Fibroblast of skin of right biceps (primary cell): ENCODE measurements around the gene TTN.
"Not testable (repeated sequence)": the region's sequence is repeated elsewhere in the genome, so short reads cannot be mapped to it uniquely, and the experiment has no call there.

Experiments used
- DNase-seq: peaks from one replicate; pipeline ENCODE4 v3.0.0-alpha.2; 2013

Gene TTN

DNA sequence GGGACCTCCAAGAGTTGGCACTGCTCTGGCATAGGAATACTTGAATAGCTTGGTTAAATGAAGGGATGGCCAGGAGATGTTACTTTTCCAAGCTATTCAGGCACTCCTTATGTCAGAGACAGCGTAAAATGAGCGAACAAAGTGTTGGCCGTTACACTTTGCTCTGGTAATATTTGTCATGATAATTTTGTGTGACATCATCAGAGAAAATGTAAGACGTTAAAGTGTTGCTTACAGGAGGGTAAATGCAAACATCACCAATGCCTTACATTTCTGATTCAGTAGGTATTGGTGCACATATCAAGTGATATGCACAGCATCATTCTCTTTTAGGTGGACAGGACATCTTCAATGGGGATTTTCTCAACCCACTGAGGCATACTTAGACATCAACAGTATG lies 281.0 kb downstream of the TTN start:
- no peak for DNase-seq

- not testable (repeated sequence) for DNase-seq
Observed at GRCh38 chr2:178525460-178525859, 281.8 kb downstream of the TTN start.

DNA sequence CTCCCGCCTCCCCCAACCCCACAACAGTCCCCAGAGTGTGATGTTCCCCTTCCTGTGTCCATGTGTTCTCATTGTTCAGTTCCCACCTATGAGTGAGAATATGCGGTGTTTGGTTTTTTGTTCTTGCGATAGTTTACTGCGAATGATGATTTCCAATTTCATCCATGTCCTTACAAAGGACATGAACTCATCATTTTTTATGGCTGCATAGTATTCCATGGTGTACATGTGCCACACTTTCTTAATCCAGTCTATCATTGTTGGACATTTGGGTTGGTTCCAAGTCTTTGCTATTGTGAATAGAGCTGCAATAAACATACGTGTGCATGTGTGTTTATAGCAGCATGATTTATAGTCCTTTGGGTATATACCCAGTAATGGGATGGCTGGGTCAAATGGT lies 282.2 kb downstream of the TTN start:
- DNase-seq, result not testable (repeated sequence)

- DNase-seq, result peak; percentile 2
Observed at GRCh38 chr2:178523596-178524134, 283.6 kb downstream of the TTN start.

DNA sequence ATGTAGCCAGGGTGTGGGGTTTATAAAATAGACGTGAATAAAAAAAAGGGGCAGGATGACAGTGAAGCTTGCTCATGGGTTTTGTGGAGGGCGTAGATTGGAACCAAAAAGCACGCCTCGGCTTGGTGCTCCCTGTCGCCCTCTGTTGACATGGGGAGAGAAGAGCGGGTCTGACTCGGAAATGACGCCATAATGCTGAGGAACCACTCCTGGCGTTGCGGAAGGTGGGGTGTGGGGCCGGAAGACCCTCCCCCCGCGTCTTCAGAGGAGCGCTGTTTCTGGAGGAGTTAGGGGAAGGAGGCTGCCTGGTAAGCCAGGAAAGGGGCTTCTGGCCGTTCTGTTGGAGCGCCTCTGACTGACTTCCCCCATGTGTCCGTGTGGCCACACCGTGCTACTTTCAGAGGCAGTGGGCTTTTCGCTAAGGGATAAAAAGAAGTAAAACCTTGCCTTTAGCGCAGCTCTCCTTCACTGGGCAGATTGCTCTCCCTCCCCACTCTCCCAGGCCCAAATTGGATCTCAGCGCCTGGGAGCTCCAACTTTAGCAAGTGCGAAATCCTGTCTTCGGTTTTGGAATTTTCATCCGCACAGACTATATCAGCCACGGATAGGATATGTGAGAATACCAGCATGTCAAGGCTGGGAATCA lies 284.1 kb downstream of the TTN start:
- peak; percentile 85 for DNase-seq

DNA sequence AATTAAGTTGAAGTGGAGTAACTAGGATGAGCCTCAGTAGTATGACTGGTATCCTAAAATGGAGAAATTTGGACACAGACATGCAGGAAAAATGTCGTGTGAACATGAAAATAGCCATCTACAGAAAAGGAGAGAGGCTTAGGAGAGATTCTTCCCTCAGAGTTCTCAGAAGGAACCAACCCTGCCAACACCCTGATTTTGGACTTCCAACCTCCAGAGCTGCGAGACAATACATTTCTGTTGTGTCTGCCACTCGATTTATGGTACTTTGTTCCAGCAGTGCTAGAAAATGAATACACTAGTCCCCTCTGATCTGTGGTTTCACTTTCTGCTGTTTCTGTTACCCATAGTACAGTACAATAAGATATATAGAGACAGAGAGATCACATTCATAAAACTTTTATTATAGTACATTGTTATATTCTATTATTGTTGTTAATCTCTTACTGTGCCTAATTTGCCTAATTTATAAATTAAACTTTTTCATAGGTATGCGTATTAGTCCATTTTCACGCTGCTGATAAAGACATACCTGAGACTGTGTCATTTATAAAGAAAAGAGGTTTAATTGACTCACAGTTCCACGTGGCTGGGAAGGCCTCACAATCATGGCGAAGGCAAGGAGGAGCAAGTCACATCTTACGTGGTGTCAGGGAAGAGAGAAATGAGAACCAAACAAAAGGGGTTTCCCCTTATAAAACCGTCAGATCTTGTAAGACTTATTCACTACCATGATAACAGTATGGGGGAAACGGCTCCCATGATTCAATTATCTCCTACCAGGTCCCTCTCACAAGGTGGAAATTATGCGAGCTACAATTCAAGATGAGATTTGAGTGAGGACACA lies 285.7 kb downstream of the TTN start:
- DNase-seq, result no peak

- peak; percentile 23 for DNase-seq
Observed at GRCh38 chr2:178517496-178517895, 289.7 kb downstream of the TTN start.

DNA sequence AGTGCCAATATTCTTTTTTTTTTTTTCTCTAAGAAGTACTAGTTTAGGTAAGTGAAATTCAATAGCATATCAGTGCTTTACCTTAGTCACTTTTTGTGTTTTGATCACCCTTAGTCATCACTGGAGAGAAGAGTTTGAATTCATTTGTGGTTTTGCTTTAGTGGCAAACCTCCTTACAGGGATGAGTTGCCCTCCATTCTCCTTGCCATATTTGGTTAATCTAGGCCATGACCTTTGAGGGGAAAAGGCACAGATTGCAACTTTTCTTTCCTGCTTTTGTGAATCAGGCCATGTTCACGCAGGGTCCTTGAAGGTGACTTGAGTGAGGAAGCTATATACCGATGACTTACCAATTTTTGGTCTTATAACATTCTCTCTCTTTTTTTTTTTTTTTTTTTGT lies 292.6 kb downstream of the TTN start:
- DNase-seq, result peak; percentile 82

GRCh38 chr2:178513876-178514275 lies 293.3 kb downstream of the TTN start:
- peak; percentile 17 for DNase-seq

DNA sequence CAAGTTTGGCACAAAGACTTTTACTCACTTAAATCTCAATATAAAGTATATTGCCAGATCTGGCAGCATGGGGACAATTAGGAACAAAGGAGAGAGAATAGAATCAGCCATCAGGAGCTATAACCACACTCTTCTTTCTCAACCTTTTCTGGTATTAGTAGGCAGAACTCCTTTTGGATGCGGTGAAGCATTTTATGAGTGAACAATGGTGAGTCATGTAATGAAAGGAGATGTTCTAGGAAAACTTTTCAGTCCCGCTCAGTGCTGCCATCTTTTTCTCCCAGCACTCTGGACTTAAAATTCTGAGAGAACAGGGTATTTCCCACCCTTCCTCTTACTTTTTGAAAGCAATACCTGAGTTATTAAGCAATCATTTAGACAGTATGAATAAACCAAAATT lies 294.7 kb downstream of the TTN start:
- peak; percentile 36 for DNase-seq

DNA sequence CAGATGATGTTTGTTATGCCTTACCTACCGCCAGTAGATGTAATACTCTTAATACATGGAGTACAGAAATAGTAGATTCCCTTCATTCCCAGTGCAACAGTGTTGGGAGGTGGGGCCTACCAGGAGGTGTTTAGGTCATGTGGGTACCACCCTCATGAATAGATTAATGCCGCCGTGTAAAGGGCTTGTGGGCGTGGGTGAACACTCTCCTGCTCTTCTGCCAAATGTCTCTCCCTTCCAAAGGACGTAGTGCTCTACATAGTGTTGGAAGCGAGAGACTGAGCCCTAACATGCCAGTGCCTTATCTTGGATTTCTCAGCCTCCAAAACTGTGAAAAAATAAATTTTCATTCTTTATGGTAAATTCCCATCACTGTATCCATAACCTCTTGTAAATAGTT lies 296.8 kb downstream of the TTN start:
- DNase-seq, result no peak

- DNase-seq, result no peak
Observed at GRCh38 chr2:178508646-178509045, 298.6 kb downstream of the TTN start.

- no peak for DNase-seq
Observed at GRCh38 chr2:178506949-178507348, 300.3 kb downstream of the TTN start.

DNA sequence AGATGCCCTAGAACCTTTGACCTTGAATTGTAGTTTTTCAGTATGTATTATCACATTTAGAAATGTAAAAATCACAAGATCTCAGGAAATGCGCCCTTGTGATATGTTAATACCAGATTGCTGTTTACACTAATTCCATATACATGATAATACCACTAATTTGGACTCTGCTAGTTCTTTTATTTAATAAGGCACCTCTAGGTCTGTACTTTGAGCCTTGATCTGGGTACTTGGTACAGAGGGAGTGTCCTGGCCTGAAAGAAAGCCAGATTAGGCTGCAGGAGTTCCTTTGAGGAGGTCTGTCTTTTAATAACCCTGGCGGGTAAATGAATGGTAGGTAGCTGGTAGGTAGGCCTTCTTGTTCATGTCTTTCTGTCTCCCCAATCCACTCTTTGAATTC lies 300.7 kb downstream of the TTN start:
- DNase-seq, result no peak

DNA sequence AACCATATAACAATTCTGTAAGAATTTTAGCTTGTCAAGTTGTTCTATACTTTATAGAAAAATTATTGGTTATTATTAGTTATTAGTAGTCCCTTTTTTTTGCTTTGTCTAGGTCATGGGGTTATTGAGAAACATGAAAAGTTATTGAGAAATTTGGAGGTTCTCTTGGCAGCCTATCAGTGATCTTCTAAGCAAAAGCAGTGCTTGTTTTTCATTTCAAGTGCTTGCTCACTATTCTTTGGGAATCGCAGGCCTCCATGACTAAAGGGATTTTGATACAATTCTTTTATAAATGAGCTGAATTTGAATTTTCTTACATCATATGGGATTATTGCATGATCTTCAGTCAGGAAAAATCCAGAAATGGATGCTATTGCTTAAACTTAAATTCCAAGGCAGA lies 301.1 kb downstream of the TTN start:
- no peak for DNase-seq

GRCh38 chr2:178502751-178503150 lies 304.5 kb downstream of the TTN start:
- no peak for DNase-seq

- DNase-seq, result no peak
Observed at GRCh38 chr2:178499640-178500039, 307.6 kb downstream of the TTN start.

GRCh38 chr2:178498137-178498536 lies 309.1 kb downstream of the TTN start:
- DNase-seq, result no peak

GRCh38 chr2:178496049-178496448 lies 311.2 kb downstream of the TTN start:
- no peak for DNase-seq

GRCh38 chr2:178491612-178492011 lies 315.6 kb downstream of the TTN start:
- DNase-seq, result no peak

DNA sequence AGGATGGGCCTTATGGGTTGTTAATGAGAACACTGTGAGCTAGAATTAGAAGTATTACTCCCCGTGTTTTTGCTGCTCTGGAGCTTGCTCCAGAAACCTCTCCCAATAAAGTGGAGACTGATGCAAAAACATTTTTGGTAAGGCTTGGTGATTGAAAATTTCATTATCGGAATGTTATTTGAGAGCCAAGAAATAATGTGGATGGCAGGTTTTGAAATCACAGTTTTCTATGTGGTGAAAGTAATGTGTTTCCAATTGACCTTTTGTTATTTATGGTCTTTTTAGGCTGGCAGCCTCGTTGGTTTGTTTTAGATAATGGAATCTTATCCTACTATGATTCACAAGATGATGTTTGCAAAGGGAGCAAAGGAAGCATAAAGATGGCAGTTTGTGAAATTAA lies 321.9 kb downstream of the TTN start:
- no peak for DNase-seq

GRCh38 chr2:178484245-178485041 lies 322.8 kb downstream of the TTN start:
- DNase-seq, result peak; percentile 52

GRCh38 chr2:178482437-178482836 lies 324.8 kb downstream of the TTN start:
- no peak for DNase-seq
